ENCODE results near the gene VSIR. TPM values are rescaled to one million over a fixed set of nuclear protein-coding genes. Genes with fewer than 3 reads are reported as not detected.

The VSIR gene
- total RNA-seq, 1 donor from 2014 or later = 8.6 TPM

GRCh38 chr10:71790749-71791440 is 17.6 kb upstream of the VSIR start:
- TF ChIP-seq, protein P1, sequence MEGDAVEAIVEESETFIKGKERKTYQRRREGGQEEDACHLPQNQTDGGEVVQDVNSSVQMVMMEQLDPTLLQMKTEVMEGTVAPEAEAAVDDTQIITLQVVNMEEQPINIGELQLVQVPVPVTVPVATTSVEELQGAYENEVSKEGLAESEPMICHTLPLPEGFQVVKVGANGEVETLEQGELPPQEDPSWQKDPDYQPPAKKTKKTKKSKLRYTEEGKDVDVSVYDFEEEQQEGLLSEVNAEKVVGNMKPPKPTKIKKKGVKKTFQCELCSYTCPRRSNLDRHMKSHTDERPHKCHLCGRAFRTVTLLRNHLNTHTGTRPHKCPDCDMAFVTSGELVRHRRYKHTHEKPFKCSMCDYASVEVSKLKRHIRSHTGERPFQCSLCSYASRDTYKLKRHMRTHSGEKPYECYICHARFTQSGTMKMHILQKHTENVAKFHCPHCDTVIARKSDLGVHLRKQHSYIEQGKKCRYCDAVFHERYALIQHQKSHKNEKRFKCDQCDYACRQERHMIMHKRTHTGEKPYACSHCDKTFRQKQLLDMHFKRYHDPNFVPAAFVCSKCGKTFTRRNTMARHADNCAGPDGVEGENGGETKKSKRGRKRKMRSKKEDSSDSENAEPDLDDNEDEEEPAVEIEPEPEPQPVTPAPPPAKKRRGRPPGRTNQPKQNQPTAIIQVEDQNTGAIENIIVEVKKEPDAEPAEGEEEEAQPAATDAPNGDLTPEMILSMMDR (conservative IDR thresholded peaks at IDR 0.05; ENCODE audit: low read depth, low read length) = no peak
- DNase-seq (ENCODE audit: low read depth) = no peak
- no peak overlapping the region for H3K4me3 ChIP-seq (ENCODE audit: low read depth, low read length)

- H3K4me3 ChIP-seq (ENCODE audit: low read depth, low read length) = no peak overlapping the region
- TF ChIP-seq, protein P1 (conservative IDR thresholded peaks at IDR 0.05; ENCODE audit: low read depth, low read length) = no peak
- DNase-seq (ENCODE audit: low read depth) = no peak
These were observed 16.6 kb upstream of the VSIR start for GRCh38 chr10:71789871-71790270.

GRCh38 chr10:71788954-71789353 is 15.6 kb upstream of the VSIR start:
- no peak overlapping the region for H3K4me3 ChIP-seq (ENCODE audit: low read depth, low read length)
- TF ChIP-seq, protein P1 (conservative IDR thresholded peaks at IDR 0.05; ENCODE audit: low read depth, low read length) = no peak
- no peak for DNase-seq (ENCODE audit: low read depth)

GRCh38 chr10:71784679-71785272 is 11.5 kb upstream of the VSIR start:
- no peak for DNase-seq (ENCODE audit: low read depth)
- H3K4me3 ChIP-seq (ENCODE audit: low read depth, low read length) = no peak overlapping the region
- TF ChIP-seq, protein P1 (conservative IDR thresholded peaks at IDR 0.05; ENCODE audit: low read depth, low read length) = no peak

GRCh38 chr10:71783917-71784678 is 10.8 kb upstream of the VSIR start:
- DNase-seq (ENCODE audit: low read depth) = no peak
- TF ChIP-seq, protein P1 (conservative IDR thresholded peaks at IDR 0.05; ENCODE audit: low read depth, low read length) = no peak
- H3K4me3 ChIP-seq (ENCODE audit: low read depth, low read length) = no peak overlapping the region

- H3K4me3 ChIP-seq (ENCODE audit: low read depth, low read length) = no peak overlapping the region
- no peak for DNase-seq (ENCODE audit: low read depth)
- TF ChIP-seq, protein P1 (conservative IDR thresholded peaks at IDR 0.05; ENCODE audit: low read depth, low read length) = no peak
These were observed 9.7 kb upstream of the VSIR start for GRCh38 chr10:71782917-71783490.

All from epithelial cell of proximal tubule (primary cell).